HL-60 (cell line): ENCODE measurements around the gene BMP4. TPM values are rescaled to one million over a fixed set of nuclear protein-coding genes. Genes with fewer than 3 reads are reported as not detected.

ENCODE experiments used
- DNase-seq, 2 experiments: peaks; one replicate each; pipeline ENCODE4 v3.0.0-alpha.2; 2010 to 2020; ENCODE audit warnings: low read depth in 1 of 2, low spot score in 1 of 2
- H3K27ac ChIP-seq: fragments of 250-450 bp; sonication (Bioruptor Pico); replicated peaks from 2 replicates; pipeline ENCODE4 v1.5.1; 2020; ENCODE audit warnings: mild to moderate bottlenecking, moderate library complexity
- H3K27me3 ChIP-seq: fragments of 250-450 bp; sonication (Bioruptor Pico); 2 replicates; pipeline ENCODE4 v1.5.1; 2021; ENCODE audit warnings: mild to moderate bottlenecking, moderate library complexity; ENCODE audit not compliant: insufficient read depth, poor library complexity, severe bottlenecking
- H3K4me3 ChIP-seq: replicated peaks from 2 replicates; pipeline ENCODE4 v1.5.1; 2011; ENCODE audit warnings: mild to moderate bottlenecking, control low read depth, low read length; ENCODE audit not compliant: insufficient read depth
- CTCF ChIP-seq: IDR thresholded peaks from one replicate; pipeline ENCODE4 v1.5.1; 2011; ENCODE audit warnings: low read length, control low read depth, inconsistent platforms; ENCODE audit not compliant: insufficient read depth
- GABPA ChIP-seq: IDR thresholded peaks from 2 replicates; pipeline ENCODE4 v1.6.1; 2012; ENCODE audit warnings: low read depth
- POLR2AphosphoS5 ChIP-seq: IDR thresholded peaks from 2 replicates; pipeline ENCODE4 v1.6.1; 2012; ENCODE audit warnings: low read depth
- SPI1 ChIP-seq: IDR thresholded peaks from 2 replicates; pipeline ENCODE4 v1.6.1; 2012; ENCODE audit warnings: low read depth, mild to moderate bottlenecking, borderline replicate concordance
- microRNA-seq: library from miRNA; unstranded; fragments of <30 nt; microRNA quantifications from one replicate; pipeline ENCODE4, GENCODE V29; 2018
- TF ChIP-seq, protein P1 (sequence below): IDR thresholded peaks from 2 replicates; pipeline ENCODE4 v1.6.1; 2012; ENCODE audit warnings: low read depth; ENCODE audit not compliant: insufficient replicate concordance

BMP4 gene

GRCh38 chr14:53902307-53902706 lies 54.3 kb downstream of the BMP4 start:
- TF ChIP-seq GABPA (no peak), CTCF (no peak)
- Histone ChIP-seq H3K27me3 (no peaks in the 10 kb centered on the region), H3K4me3 (no peak overlapping the region), H3K27ac (no peak overlapping the region)
- no peak for DNase-seq

- Histone ChIP-seq H3K27ac (no peak overlapping the region), H3K4me3 (no peak overlapping the region), H3K27me3 (no peaks in the 10 kb centered on the region)
- TF ChIP-seq CTCF (no peak), POLR2AphosphoS5 (no peak), SPI1 (no peak), GABPA (no peak)
- TF ChIP-seq, protein P1, sequence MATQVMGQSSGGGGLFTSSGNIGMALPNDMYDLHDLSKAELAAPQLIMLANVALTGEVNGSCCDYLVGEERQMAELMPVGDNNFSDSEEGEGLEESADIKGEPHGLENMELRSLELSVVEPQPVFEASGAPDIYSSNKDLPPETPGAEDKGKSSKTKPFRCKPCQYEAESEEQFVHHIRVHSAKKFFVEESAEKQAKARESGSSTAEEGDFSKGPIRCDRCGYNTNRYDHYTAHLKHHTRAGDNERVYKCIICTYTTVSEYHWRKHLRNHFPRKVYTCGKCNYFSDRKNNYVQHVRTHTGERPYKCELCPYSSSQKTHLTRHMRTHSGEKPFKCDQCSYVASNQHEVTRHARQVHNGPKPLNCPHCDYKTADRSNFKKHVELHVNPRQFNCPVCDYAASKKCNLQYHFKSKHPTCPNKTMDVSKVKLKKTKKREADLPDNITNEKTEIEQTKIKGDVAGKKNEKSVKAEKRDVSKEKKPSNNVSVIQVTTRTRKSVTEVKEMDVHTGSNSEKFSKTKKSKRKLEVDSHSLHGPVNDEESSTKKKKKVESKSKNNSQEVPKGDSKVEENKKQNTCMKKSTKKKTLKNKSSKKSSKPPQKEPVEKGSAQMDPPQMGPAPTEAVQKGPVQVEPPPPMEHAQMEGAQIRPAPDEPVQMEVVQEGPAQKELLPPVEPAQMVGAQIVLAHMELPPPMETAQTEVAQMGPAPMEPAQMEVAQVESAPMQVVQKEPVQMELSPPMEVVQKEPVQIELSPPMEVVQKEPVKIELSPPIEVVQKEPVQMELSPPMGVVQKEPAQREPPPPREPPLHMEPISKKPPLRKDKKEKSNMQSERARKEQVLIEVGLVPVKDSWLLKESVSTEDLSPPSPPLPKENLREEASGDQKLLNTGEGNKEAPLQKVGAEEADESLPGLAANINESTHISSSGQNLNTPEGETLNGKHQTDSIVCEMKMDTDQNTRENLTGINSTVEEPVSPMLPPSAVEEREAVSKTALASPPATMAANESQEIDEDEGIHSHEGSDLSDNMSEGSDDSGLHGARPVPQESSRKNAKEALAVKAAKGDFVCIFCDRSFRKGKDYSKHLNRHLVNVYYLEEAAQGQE, result no peak
- DNase-seq, result no peak
These were observed 56.1 kb downstream of the BMP4 start for GRCh38 chr14:53900499-53900898.

Small RNA genes within 50 kb of the gene (microRNA-seq; reads per million reads assigned to microRNA genes)
- not detected for gene MIR5580
